CD4-positive, alpha-beta T cell treated with Interleukin-10 for 1 hour (primary cell): ENCODE measurements around the gene NPC1L1.
"Not testable (repeated sequence)": the region's sequence is repeated elsewhere in the genome, so short reads cannot be mapped to it uniquely, and the experiment has no call there.

Experiments
- DNase-seq: peaks from one replicate; pipeline ENCODE4 v3.0.0-alpha.2; 2020

The NPC1L1 gene

GRCh38 chr7:44536090-44536489, 5.0 kb downstream of the NPC1L1 start:
- DNase-seq, result no peak

GRCh38 chr7:44535348-44536064, 5.6 kb downstream of the NPC1L1 start:
- DNase-seq, result no peak

GRCh38 chr7:44534501-44534900, 6.6 kb downstream of the NPC1L1 start:
- DNase-seq, result peak; percentile 47

- no peak for DNase-seq
Measured at GRCh38 chr7:44534087-44534486, 7.0 kb downstream of the NPC1L1 start.

GRCh38 chr7:44533301-44534055, 7.7 kb downstream of the NPC1L1 start:
- DNase-seq, result no peak

GRCh38 chr7:44531421-44532380, 9.4 kb downstream of the NPC1L1 start:
- no peak for DNase-seq

- DNase-seq, result no peak
Measured at GRCh38 chr7:44530990-44531389, 10.1 kb downstream of the NPC1L1 start.

GRCh38 chr7:44524811-44525388, 16.2 kb downstream of the NPC1L1 start:
- no peak for DNase-seq

GRCh38 chr7:44522315-44522714, 18.8 kb downstream of the NPC1L1 start:
- DNase-seq, result no peak

GRCh38 chr7:44521347-44522095, 19.6 kb downstream of the NPC1L1 start:
- DNase-seq, result no peak

- no peak for DNase-seq
Measured at GRCh38 chr7:44520574-44520973, 20.6 kb downstream of the NPC1L1 start.

GRCh38 chr7:44519546-44519945, 21.6 kb downstream of the NPC1L1 start:
- no peak for DNase-seq

- no peak for DNase-seq
Measured at GRCh38 chr7:44518761-44519160, 22.4 kb downstream of the NPC1L1 start.

- no peak for DNase-seq
Measured at GRCh38 chr7:44517175-44517574, 24.0 kb downstream of the NPC1L1 start.

- DNase-seq, result no peak
Measured at GRCh38 chr7:44515590-44516268, 25.4 kb downstream of the NPC1L1 start.

GRCh38 chr7:44512736-44513135, 28.4 kb downstream of the NPC1L1 start:
- no peak for DNase-seq

GRCh38 chr7:44511863-44512468, 29.2 kb downstream of the NPC1L1 start:
- DNase-seq, result no peak

- no peak for DNase-seq
Measured at GRCh38 chr7:44511236-44511635, 29.9 kb downstream of the NPC1L1 start.

- DNase-seq, result no peak
Measured at GRCh38 chr7:44508328-44509030, 32.7 kb downstream of the NPC1L1 start.

- DNase-seq, result not testable (repeated sequence)
Measured at GRCh38 chr7:44506592-44507288, 34.4 kb downstream of the NPC1L1 start.
